ENCODE measurements around the gene ABL1.
A peak's percentile ranks its signal among the peaks of the same experiment; 100 is the strongest.
"Not testable (repeated sequence)": the region's sequence is repeated elsewhere in the genome, so short reads cannot be mapped to it uniquely, and the experiment has no call there.

Gene ABL1

GRCh38 chr9:130847306-130848217 is 12.5 kb downstream of the ABL1 start:
- no peak for DNase-seq (ENCODE audit: low read depth in 2 of 3, low spot score in 1 of 3)

- not testable (repeated sequence) for DNase-seq (ENCODE audit: low read depth in 2 of 3, low spot score in 1 of 3)
These were observed 13.5 kb downstream of the ABL1 start for GRCh38 chr9:130848514-130848913.

GRCh38 chr9:130849356-130849755 is 14.3 kb downstream of the ABL1 start:
- no peak for DNase-seq (ENCODE audit: low read depth in 2 of 3, low spot score in 1 of 3)

- no peak for DNase-seq (ENCODE audit: low read depth in 2 of 3, low spot score in 1 of 3)
These were observed 17.7 kb downstream of the ABL1 start for GRCh38 chr9:130852801-130853200.

GRCh38 chr9:130854092-130854491 is 19.0 kb downstream of the ABL1 start:
- DNase-seq (ENCODE audit: low read depth in 2 of 3, low spot score in 1 of 3): no peak

GRCh38 chr9:130854835-130855234 is 19.8 kb downstream of the ABL1 start:
- DNase-seq (ENCODE audit: low read depth in 2 of 3, low spot score in 1 of 3): no peak

GRCh38 chr9:130856474-130856873 is 21.4 kb downstream of the ABL1 start:
- DNase-seq (ENCODE audit: low read depth in 2 of 3, low spot score in 1 of 3): no peak

- no peak for DNase-seq (ENCODE audit: low read depth in 2 of 3, low spot score in 1 of 3)
These were observed 23.0 kb downstream of the ABL1 start for GRCh38 chr9:130857864-130858738.

- DNase-seq (ENCODE audit: low read depth in 2 of 3, low spot score in 1 of 3): no peak
These were observed 24.0 kb downstream of the ABL1 start for GRCh38 chr9:130858739-130859705.

GRCh38 chr9:130860458-130861316 is 25.6 kb downstream of the ABL1 start:
- DNase-seq (ENCODE audit: low read depth in 2 of 3, low spot score in 1 of 3): no peak

- no peak for DNase-seq (ENCODE audit: low read depth in 2 of 3, low spot score in 1 of 3)
These were observed 26.5 kb downstream of the ABL1 start for GRCh38 chr9:130861372-130862180.

GRCh38 chr9:130862217-130862616 is 27.2 kb downstream of the ABL1 start:
- DNase-seq (ENCODE audit: low read depth in 2 of 3, low spot score in 1 of 3): no peak

- DNase-seq (ENCODE audit: low read depth in 2 of 3, low spot score in 1 of 3): no peak
These were observed 27.7 kb downstream of the ABL1 start for GRCh38 chr9:130862747-130863146.

GRCh38 chr9:130864541-130864940 is 29.5 kb downstream of the ABL1 start:
- DNase-seq (ENCODE audit: low read depth in 2 of 3, low spot score in 1 of 3): no peak

- no peak for DNase-seq (ENCODE audit: low read depth in 2 of 3, low spot score in 1 of 3)
These were observed 30.9 kb downstream of the ABL1 start for GRCh38 chr9:130865921-130866320.

- DNase-seq (ENCODE audit: low read depth in 2 of 3, low spot score in 1 of 3): peak; percentile 22 to 62 (median 44)
These were observed 31.5 kb downstream of the ABL1 start for GRCh38 chr9:130866474-130866965.

- no peak for DNase-seq (ENCODE audit: low read depth in 2 of 3, low spot score in 1 of 3)
These were observed 32.5 kb downstream of the ABL1 start for GRCh38 chr9:130867556-130867955.

- DNase-seq (ENCODE audit: low read depth in 2 of 3, low spot score in 1 of 3): no peak
These were observed 33.2 kb downstream of the ABL1 start for GRCh38 chr9:130868230-130868629.

GRCh38 chr9:130869250-130869649 is 34.2 kb downstream of the ABL1 start:
- DNase-seq (ENCODE audit: low read depth in 2 of 3, low spot score in 1 of 3): no peak
